Dedifferentiated amniotic fluid mesenchymal stem cell (primary cell): Measurements from ENCODE around the gene PRX.
A peak's percentile ranks its signal among the peaks of the same experiment; 100 is the strongest.

Experiments
- DNase-seq: peaks from one replicate; pipeline ENCODE4 v3.0.0-alpha.2; 2016; ENCODE audit errors: extremely low spot score

Gene PRX

DNA sequence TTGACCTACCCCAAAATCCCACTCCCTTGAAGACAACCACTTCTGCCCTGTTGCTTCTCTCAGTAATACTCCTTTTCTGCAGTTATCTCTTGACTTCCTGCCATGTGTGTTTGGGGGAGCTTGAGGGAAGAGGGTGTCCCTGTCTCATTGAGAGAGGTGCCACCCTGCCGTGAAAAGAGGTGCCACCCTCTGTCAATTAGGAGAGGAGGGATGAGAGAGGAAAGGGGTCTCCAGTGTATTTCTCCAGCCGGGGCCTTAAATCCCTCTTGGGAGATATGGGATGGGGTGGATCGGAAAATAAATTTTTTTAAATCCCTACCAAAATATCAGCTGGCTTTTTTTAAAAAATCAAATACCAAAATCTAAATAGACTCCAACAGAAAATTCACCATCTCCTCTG, 48.2 kb downstream of the PRX start:
- no peak for DNase-seq

DNA sequence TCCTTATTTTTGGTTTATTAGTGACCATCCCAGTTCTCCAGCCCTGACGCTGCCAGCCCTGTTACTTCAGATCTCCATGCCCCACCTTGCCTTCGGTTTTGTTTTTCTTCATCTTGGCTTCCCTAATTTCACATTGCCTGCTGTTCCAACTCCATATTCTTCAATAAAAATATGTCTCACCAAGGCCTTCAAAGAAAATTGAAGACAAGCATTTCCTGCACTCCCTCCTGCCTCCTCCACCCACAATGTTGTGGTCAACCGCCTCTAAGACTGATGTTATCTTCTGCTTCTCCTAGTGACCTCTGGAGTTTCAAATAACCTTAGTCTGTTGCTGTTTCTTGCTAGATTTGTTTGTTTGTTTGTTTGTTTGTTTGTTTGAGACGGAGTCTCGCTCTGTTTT, 50.1 kb downstream of the PRX start:
- no peak for DNase-seq

DNA sequence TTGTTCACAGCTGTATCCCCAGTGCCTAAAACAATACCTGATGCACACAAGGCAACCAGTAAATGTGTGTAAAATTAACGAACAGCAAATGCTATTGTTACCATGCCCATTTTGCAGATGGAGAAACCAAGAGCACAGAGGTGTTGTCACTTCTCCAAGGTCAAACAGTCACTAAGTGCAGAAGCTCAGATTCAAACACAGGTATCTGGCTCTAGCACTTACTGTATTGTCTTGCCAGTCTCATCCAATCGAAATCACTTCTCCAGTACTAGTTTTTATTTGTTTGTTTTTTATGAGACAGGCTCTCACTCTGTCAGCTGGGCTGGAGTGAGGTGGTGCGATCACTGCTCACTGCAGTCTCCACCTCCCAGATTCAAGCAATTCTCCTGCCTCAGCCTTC, 51.0 kb downstream of the PRX start:
- DNase-seq: no peak

DNA sequence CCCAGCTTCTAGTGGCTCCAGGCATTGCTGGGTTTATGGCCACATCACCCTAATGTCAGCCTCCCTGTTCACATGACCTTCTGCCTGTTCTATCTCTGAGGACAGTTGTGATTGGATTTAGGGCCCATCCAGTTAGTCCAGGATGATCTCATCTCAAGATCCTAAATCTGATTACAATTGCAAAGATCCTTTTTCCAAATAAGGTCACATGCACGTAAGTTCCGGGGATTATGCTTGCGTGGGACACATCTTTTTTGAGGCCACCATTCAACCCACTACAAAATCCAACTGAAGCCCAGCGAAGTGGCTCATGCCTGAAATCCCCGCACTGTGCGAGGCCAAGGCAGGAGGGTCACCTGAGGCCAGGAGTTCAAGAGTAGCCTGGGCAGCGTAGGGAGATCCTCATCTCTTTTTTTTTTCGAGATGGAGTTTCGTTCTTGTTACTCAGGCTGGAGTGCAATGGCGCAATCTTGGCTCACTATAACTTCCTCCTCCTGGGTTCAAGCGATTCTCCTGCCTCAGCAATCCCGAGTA, 52.4 kb downstream of the PRX start:
- no peak for DNase-seq

DNA sequence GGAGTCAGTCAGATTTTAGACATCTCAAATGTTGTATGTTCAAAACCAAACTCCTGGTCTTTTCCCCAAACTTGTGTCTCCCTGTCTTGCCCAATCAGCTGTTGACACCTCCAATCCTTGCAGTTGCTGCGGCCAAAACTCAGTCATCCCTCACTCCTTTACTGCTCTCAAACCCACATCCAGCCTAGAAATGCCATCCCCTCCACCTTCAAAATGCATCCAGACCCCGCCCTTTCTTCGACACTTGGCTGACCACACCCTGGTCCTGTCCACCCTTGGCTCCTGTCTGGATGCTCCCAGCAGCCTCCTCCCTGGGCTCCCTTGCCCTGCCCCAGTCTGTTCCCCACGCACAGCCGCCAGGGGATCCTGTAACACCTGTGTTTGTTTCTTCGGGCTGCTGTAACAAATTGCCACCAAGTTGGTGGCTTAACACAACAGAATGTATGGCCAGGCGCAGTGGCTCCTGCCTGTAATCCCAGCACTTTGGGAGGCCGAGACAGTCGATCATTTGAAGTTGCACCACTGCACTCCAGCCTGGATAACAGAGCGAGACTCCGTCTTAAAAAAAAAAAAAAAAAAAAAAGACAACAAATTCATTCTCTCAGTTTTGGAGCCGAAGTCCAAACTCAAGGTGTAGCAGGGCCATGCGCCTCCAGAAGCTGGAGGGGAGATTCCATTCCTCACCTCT, 53.0 kb downstream of the PRX start:
- no peak for DNase-seq

DNA sequence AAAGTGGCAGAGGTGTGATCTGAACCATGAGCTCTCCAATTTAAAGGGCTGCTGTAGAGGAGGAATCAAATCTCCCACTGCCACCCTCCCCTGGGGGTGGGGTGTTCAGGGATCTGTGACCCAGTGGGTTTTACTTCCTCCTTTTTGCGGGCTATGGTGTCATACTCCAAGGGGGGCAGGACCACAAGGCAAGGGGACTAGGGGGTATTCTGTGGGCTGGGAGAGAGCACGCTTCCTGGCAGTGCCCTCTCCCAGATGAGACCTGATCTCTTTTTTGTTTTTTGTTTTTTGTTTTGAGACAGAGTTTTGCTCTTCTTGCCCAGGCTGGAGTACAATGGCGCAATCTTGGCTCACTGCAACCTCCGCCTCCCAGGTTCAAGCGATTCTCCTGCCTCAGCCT, 54.4 kb downstream of the PRX start:
- DNase-seq: no peak

DNA sequence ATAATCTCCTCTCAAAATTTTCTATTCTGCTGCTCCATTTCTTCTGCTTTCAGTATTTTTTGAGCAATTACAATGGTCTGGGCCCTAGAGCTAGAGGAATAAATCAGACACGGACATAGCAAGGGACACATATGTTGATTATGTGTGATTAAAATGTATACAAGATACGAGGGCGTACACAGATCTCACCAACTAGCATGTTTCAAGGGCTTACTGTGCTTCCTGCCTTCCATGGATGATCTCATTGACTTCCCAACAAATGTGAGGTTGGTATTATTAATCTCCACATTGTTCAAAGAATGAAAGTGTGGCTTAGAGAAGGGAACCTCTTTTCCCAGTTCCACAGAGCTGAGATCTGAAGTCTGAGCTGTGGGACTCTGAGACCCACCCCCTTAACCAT, 55.5 kb downstream of the PRX start:
- no peak for DNase-seq

DNA sequence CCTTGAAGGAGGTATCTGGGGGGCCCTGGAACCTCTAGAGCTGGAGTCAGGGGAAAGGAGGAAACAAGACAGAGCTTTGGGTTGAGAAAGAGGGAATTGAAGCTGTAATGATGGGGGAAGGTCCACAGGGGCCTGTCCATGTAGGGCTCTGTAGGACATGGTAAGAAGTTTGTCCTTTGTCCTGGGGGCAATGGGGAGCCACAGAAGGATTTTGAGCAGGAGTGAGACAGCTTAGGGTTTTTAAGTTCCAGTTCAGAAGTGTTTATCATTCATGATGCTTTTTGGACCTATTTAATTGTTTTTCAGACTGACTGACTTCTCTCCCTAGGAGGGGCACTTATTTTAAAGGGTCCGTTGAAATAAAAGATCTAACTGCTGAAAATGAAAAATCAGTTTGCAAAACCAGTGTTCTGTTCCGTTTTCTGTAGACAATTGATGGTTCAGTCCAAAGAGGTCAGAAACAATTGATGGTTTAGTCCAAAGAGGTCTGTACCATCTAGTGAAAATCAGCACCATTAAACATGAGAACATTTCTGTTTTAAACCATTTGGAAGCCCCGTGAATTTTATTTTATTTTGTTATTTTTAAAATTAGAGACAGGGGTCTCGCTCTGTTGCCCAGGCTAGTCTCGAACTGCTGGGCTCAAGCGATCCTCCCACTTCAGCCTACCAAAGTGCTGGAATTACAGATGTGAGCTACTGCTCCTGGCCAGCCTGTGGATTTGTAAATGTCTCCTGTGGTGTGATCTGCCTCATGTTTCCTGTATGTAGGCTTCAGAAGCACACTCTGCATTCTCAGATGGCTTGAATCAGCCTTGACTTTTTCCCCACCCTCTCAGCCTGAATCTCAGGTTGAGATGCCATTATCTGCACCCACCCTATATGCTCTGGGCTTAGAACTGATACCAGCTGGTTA, 56.2 kb downstream of the PRX start:
- DNase-seq: no peak

DNA sequence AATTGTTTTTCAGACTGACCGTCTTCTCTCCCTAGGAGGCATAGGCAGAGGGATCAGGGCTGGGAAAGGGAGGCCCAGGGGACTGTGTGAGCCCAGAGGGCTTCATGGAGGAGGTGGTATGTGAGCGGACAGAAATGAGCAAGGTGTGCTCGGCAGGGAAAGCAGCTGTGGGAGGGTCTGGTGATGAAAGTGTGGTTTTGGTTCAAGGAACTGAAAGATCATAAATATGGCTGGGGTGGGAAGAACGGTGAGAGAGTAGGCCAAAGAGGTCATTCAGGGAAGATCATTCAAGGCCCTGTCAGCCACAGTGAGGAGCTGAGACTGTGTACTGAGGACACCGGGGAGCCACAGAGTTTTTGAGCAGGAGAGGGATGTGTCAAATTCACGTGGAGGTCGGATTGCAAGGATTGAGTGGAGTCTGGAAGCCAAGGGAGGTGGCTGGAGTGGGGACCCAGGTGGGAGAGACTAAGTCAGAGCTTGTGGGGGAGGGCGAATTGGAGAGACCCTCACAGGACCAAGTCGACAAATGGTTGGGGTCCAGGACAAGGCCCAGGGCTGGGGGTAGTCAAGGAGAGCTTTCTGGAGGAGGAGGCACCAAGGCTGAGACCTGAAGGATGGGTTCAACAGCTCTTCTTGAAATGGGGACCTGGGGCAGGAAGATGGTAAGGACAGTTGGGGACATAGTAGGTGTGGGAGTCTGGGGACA, 57.0 kb downstream of the PRX start:
- DNase-seq: no peak

DNA sequence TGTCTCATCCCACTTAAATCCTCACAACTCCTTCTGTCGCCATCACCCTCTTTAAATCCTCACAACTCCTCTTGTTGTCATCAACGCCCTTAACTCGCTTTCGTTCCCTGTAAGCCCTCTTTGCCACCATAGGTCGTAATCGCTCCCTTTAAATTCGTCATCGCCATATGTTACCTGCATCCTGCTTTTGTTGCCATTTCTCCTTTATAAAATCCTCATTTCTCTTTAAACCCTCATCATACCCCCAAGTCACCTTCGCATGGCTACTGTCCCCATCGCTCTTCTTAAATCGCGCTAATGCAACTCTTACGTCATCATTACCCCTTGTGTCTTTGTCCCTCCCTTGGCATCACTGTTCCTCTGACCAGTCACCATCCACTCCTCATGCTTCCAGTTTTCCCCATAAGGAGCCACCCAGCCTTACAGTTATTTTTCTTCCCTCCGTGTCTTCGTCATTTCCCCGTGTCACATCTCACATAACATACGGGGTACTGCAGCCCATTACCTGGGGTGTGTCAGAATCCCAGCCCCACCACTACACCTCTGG, 64.1 kb downstream of the PRX start:
- no peak for DNase-seq

DNA sequence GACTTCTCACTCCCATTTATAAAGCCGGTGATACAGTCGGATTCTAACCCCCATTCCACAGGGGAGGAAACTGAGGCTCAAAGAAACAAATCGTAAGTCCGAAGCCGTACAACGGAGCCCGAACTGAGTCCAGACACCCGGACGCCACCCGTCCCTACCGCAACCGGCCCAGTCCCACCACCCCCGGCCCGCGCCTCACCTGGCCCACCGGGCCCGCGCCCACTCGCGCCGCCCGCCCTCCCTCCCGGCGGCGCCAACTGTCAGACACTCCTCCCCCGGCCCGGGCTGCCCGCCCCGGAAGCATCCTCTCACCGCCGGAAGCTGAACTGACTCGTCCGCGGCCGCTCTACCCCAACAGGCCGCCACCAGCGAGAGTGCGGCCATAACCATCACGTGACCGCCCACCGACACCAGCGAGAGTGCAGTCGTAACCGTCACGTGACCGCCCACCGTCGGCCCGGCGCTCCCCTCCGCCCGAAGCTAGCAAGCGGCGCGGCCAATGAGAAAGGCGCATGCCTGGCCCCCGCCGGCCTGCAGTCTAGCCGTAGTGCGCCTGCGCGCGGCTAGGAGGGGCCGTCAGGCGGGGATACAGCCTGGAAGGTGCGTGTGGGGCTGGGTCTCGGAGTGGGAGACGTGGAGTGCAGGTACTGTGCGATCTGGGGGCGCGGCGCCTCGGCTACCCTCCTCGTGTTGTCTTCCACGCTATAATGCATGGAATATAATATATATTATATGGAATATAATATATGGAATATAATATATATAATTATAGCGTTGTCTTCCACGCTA, 64.9 kb downstream of the PRX start, which contains the start of the genes C19orf47 and PLD3:
TSS of gene C19orf47 (minus strand) at position 273 of the 789 bp plus-strand sequence. CDS start 6,540 bp downstream, outside the sequence.
TSS of gene PLD3 (plus strand) at position 571 of the 789 bp plus-strand sequence. CDS start 17,789 bp downstream, outside the sequence.
- DNase-seq: peak; percentile 99

DNA sequence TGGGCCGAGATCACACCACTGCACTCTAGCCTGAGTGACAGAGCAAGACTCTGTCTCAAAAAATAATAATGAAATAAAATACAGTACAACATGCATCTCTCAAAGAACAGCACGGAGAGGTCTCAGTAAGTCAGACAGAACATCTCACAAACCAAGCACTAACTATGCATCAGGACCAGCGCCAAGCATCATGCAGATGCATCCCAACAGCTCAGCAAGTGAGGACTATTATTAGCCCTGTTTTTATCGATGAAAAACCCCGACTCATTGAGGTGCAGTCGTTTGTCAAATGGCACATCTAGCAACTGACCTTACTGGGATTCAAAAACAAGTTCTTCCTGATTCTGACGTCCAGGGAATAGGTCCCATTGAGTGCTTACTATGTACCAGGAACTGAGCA, 68.8 kb downstream of the PRX start:
- DNase-seq: no peak
